HS-27A (cell line): ENCODE data around the gene HOXC4.
"Not testable (repeated sequence)": the region's sequence is repeated elsewhere in the genome, so short reads cannot be mapped to it uniquely, and the experiment has no call there.

Source experiments
- DNase-seq: peaks from one replicate; pipeline ENCODE4 v3.0.0-alpha.2; 2012; ENCODE audit warnings: low read depth, missing footprints

Gene HOXC4

DNA sequence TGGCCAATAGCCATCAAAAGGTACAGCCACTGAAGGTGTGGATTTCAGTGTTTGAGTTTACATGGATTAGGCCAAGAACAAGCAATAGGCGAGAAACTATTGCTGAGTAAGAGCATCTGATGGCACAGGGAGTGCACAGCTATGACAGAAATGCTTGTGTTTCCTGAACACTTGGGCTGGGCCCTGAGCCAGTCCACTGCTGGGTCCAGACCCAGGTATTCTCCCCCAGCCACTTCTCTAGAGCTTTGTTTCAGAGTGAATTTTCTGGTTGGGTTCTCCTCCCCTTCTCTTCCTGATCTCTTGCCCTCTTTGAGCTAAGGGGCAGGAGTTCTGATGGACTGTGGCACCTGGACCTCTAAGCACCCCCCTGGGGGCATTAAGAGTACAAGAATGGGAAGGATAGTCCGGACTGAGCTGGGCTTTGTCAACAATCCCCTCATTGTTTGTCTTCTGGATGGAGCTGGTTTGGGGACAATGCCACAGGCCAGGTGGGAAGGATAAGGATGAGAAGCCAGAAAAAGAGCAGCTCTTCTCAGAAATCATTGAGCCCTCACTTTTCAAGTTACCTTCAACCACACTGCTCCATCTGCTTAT, 12.4 kb upstream of the HOXC4 start:
- DNase-seq = no peak

DNA sequence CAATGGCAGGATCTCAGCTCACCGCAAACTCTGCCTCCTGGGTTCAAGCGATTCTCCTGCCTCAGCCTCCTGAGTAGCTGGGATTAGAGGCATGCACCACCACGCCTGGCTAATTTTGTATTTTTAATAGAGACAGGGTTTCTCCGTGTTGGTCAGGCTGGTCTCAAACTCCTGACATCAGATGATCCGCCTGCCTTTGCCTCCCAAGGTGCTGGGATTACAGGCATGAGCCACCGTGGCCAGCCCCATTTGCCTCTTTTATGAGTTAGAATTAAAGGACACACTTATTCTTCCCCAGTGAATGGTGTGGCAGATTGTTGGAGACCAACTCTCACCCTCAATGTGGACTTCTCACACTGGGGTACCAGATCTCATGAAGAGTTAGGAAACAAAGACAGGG, 11.6 kb upstream of the HOXC4 start:
- not testable (repeated sequence) for DNase-seq

DNA sequence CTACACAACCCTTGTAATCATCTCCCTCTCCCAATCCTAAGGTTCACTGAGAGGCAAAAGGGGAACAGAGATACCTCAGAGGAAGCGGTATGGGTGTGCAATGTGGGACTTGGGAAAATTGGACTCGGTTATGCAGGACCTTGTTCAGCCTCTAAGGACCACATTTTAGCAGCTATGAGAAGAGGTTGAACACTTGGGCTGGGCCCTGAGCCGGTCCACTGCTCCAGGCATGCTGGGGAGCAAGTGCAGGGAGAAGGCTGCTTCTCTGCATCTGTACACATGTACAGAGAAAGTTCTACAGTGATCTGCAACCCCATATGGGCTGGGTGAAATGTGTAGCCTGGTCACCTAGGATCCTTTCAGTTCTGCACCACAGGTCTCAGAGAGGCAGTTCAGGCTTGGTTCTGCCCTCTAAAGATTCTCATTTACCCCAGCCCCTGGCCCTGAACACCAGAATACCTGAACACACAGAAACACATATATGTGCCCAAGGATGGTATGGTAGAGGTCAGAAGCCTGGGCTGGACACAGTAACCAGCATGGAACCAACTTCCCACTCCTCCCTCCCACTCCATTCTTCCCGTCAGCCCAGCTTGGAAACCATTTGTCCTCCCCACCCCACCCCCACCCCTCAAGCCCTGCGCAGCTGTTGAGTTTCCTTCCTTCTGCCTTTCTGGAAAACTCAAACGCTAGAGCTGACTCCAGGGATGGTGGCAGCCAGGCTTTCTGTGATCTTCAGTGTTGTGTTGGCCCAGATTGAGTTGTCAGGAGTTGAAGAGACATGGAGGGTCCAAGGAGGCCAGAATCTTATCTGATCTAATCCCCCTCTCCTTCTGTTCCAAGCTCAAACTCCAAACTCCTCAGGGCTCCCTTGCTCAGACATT, 10.4 kb upstream of the HOXC4 start:
- DNase-seq = no peak

DNA sequence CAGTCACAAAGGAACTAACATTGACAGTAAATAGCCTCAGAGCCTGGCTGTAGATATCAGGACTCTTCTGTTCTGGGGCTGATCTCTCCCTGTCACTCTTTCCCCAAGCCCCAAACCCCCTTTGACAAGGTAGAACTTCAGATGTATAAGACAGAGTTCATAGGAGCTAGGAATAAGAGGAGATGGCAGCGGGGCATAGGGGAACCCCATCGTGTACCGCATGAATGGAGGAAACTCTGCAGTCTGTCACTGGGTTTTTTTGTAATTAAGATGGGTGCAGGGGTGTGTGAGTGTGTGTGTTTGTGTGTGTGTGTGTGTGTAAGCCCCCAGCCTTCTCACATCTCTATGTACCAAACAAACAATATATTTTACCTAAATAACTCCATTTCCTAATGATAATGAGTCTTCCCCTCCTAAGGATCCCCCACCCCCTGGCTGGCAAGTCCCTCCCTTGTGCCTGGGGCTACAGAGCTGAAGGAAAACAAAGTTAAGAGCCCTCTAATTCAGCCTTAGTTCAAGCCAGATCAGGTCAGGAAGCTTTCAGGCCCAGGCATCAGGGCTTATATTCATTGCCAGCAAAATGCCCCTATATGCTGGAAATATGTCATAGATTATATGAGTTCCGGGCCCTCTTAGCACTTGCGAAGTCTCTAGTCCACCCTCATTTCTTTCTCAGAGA, 9.1 kb upstream of the HOXC4 start:
- DNase-seq = no peak

DNA sequence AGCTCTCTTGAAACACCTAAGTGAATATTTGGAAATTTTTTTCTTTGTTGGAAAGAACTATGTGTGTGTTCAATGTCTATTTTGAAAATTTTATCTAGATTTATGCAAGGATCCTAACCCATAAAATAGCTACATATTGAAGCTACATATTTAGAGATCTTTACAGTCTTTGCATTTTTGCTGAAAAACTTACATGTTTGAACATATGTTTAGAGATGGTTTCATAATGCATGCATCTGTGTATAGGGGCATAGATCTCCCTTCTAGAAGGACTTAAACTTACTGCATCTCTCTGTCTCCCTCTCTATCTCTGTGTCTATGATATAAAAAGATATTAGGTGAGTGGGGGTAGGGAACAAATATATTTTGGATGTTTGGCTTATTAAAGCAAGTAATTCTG, 8.2 kb upstream of the HOXC4 start:
- DNase-seq = no peak

DNA sequence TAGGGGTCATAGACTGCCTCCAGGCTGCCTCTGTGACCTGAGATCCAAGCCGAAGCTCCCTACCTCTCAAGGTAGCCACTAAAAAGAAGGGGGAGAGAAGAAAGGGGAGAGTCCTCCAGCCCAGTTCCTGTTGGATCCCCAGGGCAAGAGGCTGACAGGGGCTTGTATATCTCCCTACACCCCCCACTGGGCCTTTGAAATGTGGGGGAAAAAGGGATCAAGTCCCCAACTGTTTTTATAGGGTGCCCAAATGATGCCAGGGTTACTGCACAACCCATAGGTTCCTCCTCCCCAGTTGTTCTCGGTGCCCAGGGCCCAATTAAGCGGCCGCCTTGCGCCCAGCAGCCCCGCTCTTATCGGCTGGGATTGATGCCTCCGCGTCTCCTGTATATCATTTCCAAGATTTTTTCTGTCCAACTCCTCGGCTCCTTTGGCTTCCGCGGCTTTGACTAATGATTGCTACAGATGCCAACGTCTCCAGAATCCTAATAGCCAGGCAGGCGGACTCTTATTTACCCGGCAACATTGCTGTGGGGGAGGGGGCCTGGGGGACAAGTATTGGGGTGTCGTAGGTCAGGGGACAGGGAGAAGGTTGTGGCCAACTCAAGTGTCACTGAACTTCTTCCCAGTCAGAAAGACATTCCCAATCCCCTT, 7.6 kb upstream of the HOXC4 start:
- DNase-seq = no peak

DNA sequence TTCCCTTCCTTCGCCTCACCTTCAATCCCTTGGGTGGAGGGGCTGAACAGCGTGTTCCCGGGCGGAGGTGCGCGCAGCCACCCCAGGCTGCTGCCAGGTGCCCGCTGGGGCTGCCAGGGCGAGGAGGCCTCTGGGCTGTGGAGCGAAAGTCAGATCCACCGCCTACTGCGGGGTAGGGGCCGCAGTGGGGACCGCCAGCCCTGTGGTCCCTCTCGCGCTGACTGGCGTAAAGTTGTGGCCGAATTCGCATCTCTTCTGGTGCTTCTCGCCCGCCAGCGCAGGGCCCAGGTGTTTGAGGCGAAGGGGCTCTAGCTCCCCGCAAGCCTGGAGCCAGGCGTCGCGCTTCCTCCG, 6.9 kb upstream of the HOXC4 start:
- DNase-seq = no peak

DNA sequence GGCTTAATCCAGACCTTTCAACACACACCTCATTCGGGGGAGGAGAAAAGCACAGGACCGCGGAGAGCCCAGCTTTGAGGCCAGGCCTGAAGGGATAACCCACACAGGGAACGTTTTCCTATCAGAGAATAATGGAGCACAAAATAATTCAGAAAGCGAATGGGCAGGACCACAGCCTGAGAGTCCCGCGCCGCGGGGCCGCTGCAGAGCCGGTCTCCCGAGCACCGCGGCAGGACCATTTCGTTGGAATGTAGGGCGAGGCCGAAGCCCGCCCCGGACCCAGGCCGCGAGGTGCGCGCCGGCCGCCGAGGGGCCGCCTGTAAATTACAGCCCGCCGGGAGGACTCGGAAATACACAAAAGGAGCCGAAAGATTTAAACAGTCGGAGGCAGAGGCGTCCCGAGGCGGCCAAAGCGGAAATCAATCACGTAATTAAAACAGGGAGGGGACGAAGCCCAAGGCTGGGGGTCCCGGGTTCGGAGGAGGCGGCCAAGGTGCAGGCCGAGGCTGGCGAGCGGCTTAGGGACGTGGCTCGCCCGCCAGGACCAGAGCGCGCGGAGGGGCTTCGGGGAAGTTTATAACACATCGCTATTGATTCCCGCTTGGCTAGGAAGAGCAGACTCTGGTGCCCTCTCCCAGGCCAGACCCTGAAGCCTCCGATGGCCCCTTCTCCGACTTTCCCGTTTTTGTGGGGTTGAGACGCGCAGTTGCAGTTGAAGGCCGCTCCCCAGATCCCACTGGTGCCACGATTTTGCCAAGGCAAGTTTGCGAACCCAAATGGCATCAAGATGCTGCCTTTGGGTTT, 6.3 kb upstream of the HOXC4 start:
- no peak for DNase-seq

DNA sequence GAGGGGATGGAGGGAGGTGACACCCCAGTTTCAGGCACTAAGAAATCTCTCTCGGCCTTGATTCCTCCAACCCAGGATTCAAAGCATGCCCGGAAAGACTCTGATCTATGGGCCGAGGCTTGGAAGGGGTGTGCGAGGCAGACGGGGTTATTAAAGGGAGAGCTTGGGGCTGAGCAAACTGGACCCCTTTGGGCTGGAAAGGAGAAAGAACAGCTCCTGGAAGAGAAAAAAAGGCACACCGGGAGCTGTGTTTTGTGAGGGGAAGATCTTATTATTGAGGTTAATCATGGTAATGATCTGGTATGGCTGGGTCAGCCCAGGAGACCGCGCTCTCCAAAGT, 5.7 kb upstream of the HOXC4 start:
- DNase-seq = no peak

DNA sequence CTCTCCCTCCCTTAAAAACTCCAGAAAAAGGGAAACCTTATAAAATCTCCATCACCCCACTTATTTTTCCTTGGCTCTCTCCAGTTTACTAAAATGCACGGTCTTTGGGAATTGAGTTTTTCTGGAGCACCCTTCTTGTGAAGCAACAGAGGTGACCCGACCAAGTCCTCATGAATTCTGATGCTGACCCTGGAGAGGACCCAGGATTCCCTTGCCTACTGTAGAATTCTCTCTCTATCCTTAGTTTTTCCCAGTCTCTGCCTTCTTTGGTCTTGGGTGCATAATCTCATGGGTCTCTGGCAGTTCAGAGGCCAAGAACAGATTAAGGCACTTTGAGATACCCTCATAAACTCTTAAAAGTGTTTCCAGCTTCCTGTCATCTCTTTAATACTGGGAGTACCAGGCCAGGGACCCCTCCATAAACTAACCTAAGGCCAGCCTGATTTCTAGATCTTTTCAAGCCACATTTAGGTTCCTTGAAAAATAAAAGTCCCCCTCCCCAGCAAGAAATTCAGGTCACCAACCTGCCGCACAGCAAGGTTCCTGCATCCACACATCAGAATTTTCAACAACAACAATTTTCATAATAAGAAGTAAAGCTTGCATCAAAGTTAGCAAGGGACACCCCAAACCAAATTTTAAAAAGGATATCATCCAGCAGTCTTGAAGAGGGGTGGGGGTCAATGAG, 5.1 kb upstream of the HOXC4 start:
- DNase-seq = no peak

DNA sequence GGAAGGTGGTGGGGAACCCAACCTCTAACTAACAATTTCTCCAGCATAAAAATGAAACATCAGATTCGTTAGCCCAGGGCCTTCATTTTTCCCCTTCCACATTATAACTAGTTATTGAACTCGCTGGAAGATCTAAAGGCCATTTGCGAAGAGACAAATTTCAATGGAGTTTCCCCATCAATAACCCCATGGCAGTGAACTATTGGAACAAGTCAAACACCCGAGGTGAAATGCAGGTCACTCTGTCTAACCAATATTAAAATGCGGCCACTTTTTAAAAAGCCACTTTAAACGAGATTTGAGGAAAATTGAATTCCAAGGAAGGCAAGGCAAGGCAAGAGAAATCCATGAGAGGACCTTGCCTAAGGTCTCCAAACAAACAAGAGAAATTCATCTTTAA, 4.5 kb upstream of the HOXC4 start:
- DNase-seq = no peak

DNA sequence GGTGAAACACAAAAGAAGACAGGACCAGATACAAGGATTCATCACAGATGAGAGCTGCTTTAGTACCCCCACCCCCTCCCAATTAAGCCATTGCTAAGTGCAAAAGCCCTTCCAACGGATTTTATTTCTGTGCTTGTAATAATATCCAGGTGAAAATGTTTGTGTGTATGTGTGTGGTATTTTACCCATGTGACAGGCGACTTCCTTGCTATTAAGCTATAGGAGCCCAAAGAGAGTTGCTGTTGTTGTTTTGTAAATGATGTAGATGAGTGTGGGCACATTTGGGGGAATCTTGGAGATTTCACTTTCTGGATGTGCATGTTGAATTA, 3.2 kb upstream of the HOXC4 start:
- DNase-seq = no peak

DNA sequence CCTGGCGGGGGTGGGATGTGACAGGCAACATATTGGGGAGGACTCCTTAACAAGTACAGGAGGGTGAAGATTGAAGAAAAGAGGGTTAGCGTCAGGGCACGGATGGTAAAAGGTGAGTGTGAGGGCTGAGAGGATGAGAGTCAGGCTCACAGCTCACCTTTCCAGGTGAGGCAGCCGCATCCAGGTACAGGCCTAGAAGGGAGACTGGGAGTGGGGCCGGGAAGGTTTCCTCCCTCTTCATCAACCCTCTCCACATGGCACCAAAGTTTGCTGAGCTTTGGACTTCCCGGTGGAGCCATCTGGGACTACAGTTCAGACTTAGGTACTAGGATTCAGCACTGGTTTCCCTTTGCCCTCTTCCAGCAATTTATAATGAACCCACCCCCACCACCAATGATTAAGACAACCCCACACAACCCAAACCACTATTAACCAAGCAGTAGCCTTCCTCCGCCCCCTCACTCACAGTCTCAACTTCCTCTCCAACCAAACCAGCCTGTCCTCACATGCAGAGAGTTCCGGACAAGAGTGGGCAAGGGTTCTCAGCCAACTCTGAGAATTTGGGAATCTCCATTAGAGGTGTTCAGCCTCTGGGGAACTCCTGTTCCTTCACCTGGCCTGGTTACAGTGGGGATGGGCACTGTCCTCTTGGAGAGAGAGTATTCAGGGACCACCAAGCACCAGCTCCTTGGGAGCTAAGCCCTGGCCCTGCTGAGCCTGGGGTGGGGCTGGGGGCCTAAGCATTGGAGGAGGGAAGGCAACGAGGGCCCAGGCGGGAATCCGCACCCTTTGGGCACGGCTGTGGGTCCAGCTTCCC, 2.4 kb upstream of the HOXC4 start:
- no peak for DNase-seq

DNA sequence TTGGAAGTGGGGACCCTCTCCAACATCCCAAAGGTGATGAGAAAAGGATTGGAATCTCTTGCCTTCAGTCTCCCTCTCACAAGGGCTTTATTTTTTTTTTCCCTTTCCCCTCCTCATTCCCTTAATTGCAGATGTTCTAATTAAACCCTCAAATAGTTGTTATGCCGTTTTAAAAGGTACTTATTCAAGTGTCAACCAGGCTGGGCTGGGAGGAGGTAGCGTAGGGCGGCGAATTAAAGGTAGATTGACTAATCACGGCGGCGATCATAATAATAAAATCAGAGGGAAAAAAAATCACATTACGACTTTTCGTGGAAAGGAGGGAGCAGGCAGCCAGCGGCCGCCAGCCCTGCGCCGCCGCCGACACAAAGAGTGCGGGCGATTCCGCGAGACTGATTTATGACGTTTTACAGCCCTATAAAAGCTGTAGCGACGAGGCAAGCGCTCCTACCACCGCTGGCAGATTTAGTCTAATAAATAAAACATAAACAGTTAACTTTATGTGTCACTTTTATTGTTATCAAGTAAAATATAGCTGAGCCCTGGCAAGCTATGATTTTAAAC, 1.7 kb upstream of the HOXC4 start:
- no peak for DNase-seq

DNA sequence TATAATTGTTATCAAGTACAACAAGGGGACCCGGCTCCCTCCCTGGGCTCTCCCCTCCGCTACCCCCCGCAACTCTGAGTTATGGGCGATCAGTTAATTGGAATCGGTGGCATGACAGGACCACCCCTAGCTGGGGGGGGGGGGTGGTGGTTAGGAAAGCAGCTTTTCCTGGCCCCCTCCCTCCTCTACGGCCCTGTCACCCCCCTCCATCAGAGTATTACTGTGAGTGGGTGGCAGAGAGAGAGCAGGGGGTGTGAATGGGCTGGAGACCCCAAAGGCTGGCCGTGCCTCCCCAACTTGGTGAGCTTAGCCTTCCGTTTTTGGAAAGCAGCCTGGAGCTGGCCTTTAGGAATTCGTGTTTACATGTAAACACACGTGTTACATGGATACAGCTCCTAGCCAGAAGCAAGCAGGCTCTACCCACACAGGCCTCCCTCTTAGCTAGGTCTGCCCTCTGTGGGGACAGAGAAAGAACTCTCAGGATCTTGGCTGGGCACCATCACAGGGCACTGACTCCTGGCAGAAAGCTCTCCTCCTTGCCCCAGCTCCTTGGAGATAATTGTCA, 1.1 kb upstream of the HOXC4 start:
- no peak for DNase-seq

DNA sequence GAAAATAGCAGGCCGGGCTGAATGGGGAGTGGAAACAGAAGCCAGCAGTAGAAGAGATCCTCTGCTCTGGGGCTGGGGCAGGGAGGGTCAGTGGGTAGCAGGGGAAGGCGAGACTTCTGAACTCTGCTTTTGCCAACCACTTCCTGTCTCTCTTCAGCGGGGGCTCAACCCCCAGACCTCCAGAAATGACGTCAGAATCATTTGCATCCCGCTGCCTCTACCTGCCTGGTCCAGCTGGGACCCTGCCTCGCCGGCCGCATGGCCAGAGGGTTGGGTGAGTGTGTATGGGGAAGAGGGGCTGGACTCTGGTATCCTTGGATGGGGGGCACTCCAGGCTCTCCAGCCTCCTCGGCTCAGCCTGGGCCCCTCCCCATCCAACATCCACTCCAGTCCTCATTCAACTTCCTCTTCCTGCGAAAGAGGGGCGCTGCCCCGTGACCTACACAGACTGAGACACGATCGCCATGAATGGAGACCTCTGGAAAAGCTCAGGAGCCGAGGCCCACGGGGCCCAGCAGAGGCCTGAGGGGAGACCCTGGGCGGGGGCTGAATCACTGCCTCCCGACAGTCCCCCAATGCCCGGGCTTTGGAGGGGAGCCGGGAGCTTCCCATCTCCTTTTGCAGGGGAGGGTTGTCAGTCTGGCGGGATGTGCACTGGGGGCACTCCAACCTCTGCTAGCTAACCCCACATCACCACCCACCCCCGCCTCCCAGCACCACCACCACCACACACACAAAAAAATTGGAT, 458 bp upstream of the HOXC4 start:
- DNase-seq = no peak

DNA sequence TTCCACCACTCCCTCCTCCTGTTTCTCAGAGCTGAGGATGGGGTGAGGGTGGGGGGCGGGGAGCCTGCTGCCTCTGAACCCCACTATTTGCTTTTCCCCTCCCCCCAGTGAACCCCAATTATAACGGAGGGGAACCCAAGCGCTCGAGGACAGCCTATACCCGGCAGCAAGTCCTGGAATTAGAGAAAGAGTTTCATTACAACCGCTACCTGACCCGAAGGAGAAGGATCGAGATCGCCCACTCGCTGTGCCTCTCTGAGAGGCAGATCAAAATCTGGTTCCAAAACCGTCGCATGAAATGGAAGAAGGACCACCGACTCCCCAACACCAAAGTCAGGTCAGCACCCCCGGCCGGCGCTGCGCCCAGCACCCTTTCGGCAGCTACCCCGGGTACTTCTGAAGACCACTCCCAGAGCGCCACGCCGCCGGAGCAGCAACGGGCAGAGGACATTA, 1.1 kb downstream of the HOXC4 start:
- no peak for DNase-seq

DNA sequence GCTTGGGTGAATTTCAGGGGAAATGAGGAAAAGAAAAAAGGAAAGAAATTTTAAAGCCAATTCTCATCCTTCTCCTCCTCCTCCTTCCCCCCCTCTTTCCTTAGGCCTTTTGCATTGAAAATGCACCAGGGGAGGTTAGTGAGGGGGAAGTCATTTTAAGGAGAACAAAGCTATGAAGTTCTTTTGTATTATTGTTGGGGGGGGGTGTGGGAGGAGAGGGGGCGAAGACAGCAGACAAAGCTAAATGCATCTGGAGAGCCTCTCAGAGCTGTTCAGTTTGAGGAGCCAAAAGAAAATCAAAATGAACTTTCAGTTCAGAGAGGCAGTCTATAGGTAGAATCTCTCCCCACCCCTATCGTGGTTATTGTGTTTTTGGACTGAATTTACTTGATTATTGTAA, 1.9 kb downstream of the HOXC4 start:
- no peak for DNase-seq

DNA sequence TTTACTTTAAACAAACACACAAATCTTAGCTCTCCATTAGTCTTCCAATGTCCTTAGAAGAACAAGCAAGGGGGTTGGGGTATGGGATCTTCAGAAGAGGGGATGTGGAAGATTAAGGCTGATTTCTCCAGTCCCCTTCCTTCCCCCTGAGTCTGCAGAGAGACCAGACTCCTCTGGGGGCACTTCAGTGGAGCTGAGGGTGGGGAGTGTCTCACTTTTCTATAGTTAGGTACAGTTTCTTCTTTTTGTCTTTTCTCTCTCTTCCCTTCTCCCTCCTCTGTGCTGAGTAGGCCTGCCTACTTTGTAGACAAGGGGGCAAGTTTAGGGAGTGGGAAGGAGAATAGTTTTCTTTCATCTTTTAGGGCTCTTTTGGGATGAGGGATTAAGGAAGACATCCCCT, 2.5 kb downstream of the HOXC4 start:
- no peak for DNase-seq
